ENCODE measurements around the gene CHD2.

DNA sequence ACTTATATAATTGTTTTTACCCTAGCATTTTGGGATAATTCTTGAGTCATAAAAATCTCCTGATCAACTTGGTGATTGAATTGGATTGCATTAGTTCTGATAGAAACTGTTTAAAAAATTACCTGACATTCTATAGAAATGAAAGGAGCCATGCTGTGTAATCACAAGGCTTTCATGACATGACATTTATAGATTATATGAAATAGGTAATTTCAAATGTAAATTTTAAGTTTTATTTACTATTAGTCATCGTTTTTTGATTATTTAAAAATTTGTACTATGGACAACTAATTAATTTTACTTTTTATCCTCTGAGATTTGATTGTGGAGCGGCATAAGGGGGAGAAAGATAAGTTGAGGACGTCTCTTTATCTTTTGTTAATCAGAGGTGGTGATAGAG is 12.3 kb upstream of the CHD2 start:
- TF ChIP-seq POLR2AphosphoS5 (IDR thresholded peaks at IDR 0.05; ENCODE audit: low read depth, low read length) (no peak), TAF1 (IDR thresholded peaks at IDR 0.05; ENCODE audit: borderline replicate concordance, insufficient read depth, low read length) (no peak), REST (IDR thresholded peaks at IDR 0.05; ENCODE audit: insufficient read depth in 1 of 2, low read depth in 2 of 2, low read length in 2 of 2) (no peak)

All from PFSK-1 (cell line).